Measurements from ENCODE around the gene EIF4E3. TPM values are rescaled to one million over a fixed set of nuclear protein-coding genes. Genes with fewer than 3 reads are reported as not detected.

EIF4E3 gene
- total and polyA plus RNA-seq, 2 donors (not counting 1 experiment from before 2014, with no cell fraction given) = 1.8 to 12.8 TPM

DNA sequence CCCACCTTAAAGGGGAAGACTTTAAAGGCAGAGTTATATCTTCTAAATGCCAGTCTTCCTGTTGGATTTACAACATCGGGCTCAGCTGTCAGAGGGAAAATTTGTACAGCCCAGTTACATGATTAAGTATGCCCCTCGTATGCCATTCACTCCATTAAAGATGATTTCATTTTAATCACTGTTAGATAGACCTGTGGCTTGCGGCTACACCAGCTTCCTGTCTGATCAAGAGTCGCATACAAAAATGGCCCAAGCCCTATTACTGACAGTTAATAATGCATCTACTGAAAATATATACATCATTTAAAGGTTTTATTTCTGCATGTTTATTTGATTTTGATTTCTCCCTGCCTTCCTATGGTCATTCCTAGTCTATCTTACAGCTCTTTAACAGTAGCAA lies 7.1 kb downstream of the EIF4E3 start:
- TF ChIP-seq EZH2 (IDR thresholded peaks at IDR 0.05; ENCODE audit: low read length, missing control alignments) = no peak
- TF ChIP-seq, protein P1, sequence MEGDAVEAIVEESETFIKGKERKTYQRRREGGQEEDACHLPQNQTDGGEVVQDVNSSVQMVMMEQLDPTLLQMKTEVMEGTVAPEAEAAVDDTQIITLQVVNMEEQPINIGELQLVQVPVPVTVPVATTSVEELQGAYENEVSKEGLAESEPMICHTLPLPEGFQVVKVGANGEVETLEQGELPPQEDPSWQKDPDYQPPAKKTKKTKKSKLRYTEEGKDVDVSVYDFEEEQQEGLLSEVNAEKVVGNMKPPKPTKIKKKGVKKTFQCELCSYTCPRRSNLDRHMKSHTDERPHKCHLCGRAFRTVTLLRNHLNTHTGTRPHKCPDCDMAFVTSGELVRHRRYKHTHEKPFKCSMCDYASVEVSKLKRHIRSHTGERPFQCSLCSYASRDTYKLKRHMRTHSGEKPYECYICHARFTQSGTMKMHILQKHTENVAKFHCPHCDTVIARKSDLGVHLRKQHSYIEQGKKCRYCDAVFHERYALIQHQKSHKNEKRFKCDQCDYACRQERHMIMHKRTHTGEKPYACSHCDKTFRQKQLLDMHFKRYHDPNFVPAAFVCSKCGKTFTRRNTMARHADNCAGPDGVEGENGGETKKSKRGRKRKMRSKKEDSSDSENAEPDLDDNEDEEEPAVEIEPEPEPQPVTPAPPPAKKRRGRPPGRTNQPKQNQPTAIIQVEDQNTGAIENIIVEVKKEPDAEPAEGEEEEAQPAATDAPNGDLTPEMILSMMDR (conservative IDR thresholded peaks at IDR 0.05 in 1 of 2, IDR thresholded peaks at IDR 0.05 in 1 of 2; ENCODE audit: low read depth in 1 of 2, low read length in 2 of 2) = no peak
- no peaks in the 10 kb centered on the region for H3K79me2 ChIP-seq (ENCODE audit: control insufficient read depth, insufficient read depth, low read length)
- DNase-seq (ENCODE audit: low read depth in 2 of 2) = no peak
- no peak overlapping the region for H3K27ac ChIP-seq (ENCODE audit: insufficient read depth, low read length)
- no peak overlapping the region for H2AFZ ChIP-seq (ENCODE audit: low read length)
- H3K4me2 ChIP-seq (ENCODE audit: extremely low read depth, insufficient read depth, low read length) = no peak overlapping the region
- H3K27me3 ChIP-seq (ENCODE audit: control insufficient read depth, insufficient read depth, low read length) = peaks cover 3% of the 10 kb centered on the region
- H4K20me1 ChIP-seq (ENCODE audit: control insufficient read depth, extremely low read depth, insufficient read depth, low read length) = no peaks in the 10 kb centered on the region
- H3K36me3 ChIP-seq (ENCODE audit: control insufficient read depth, insufficient read depth, low read length) = no peaks in the 10 kb centered on the region
- no peak overlapping the region for H3K9ac ChIP-seq (ENCODE audit: insufficient read depth, low read length)
- H3K4me3 ChIP-seq (replicated peaks in 1 of 4; ENCODE audit: control extremely low read depth in 1 of 4, insufficient read depth in 1 of 4, low read depth in 3 of 4, low read length in 4 of 4) = no peak overlapping the region
- H3K9me3 ChIP-seq (ENCODE audit: control insufficient read depth, insufficient read depth, low read depth, low read length) = no peaks in the 10 kb centered on the region
- H3K4me1 ChIP-seq (ENCODE audit: control insufficient read depth, extremely low read depth, insufficient read depth, low read length) = no peaks in the 10 kb centered on the region

DNA sequence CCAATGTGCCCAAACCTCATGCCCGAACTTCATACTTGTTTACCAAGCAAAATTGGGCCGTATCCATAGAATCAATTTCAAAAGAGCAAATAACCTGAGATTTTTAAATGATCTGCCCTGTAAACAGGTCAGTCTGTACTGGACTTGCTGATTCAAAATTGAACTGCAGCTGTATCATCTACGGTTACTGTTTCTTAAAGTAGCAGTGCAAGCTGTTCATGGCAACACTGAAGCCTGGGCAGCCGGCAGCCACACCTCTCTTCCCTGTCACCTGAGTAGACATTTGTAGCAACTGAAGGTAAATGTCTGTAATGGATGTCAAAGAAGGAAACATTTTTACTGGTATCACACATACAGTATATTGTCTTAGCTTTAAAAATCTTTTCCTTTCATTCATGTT lies 10.6 kb downstream of the EIF4E3 start:
- H3K4me1 ChIP-seq (ENCODE audit: control insufficient read depth, extremely low read depth, insufficient read depth, low read length) = no peaks in the 10 kb centered on the region

GRCh38 chr3:71713041-71713440 lies 12.2 kb downstream of the EIF4E3 start:
- no peak overlapping the region for H3K4me2 ChIP-seq (ENCODE audit: extremely low read depth, insufficient read depth, low read length)
- no peak overlapping the region for H3K27ac ChIP-seq (ENCODE audit: insufficient read depth, low read length)
- H3K4me1 ChIP-seq (ENCODE audit: control insufficient read depth, extremely low read depth, insufficient read depth, low read length) = no peaks in the 10 kb centered on the region
- H3K27me3 ChIP-seq (ENCODE audit: control insufficient read depth, insufficient read depth, low read length) = no peaks in the 10 kb centered on the region
- no peaks in the 10 kb centered on the region for H3K79me2 ChIP-seq (ENCODE audit: control insufficient read depth, insufficient read depth, low read length)
- no peaks in the 10 kb centered on the region for H3K9me3 ChIP-seq (ENCODE audit: control insufficient read depth, insufficient read depth, low read depth, low read length)
- H3K9ac ChIP-seq (ENCODE audit: insufficient read depth, low read length) = no peak overlapping the region
- no peak for DNase-seq (ENCODE audit: low read depth in 2 of 2)
- TF ChIP-seq EZH2 (IDR thresholded peaks at IDR 0.05; ENCODE audit: low read length, missing control alignments) = no peak
- H3K36me3 ChIP-seq (ENCODE audit: control insufficient read depth, insufficient read depth, low read length) = no peaks in the 10 kb centered on the region
- no peak overlapping the region for H2AFZ ChIP-seq (ENCODE audit: low read length)
- H3K4me3 ChIP-seq (replicated peaks in 1 of 4; ENCODE audit: control extremely low read depth in 1 of 4, insufficient read depth in 1 of 4, low read depth in 3 of 4, low read length in 4 of 4) = no peak overlapping the region
- no peaks in the 10 kb centered on the region for H4K20me1 ChIP-seq (ENCODE audit: control insufficient read depth, extremely low read depth, insufficient read depth, low read length)

More for the DNA sequence above, 10.6 kb downstream of the EIF4E3 start:
- H3K9ac ChIP-seq (ENCODE audit: insufficient read depth, low read length) = no peak overlapping the region
- no peaks in the 10 kb centered on the region for H4K20me1 ChIP-seq (ENCODE audit: control insufficient read depth, extremely low read depth, insufficient read depth, low read length)
- H3K4me3 ChIP-seq (replicated peaks in 1 of 4; ENCODE audit: control extremely low read depth in 1 of 4, insufficient read depth in 1 of 4, low read depth in 3 of 4, low read length in 4 of 4) = no peak overlapping the region
- no peak for TF ChIP-seq EZH2 (IDR thresholded peaks at IDR 0.05; ENCODE audit: low read length, missing control alignments)
- TF ChIP-seq, protein P1 (conservative IDR thresholded peaks at IDR 0.05 in 1 of 2, IDR thresholded peaks at IDR 0.05 in 1 of 2; ENCODE audit: low read depth in 1 of 2, low read length in 2 of 2) = no peak
- H3K27me3 ChIP-seq (ENCODE audit: control insufficient read depth, insufficient read depth, low read length) = no peaks in the 10 kb centered on the region
- no peaks in the 10 kb centered on the region for H3K9me3 ChIP-seq (ENCODE audit: control insufficient read depth, insufficient read depth, low read depth, low read length)
- DNase-seq (ENCODE audit: low read depth in 2 of 2) = no peak
- no peaks in the 10 kb centered on the region for H3K79me2 ChIP-seq (ENCODE audit: control insufficient read depth, insufficient read depth, low read length)
- no peak overlapping the region for H3K27ac ChIP-seq (ENCODE audit: insufficient read depth, low read length)
- H3K4me2 ChIP-seq (ENCODE audit: extremely low read depth, insufficient read depth, low read length) = no peak overlapping the region
- no peaks in the 10 kb centered on the region for H3K36me3 ChIP-seq (ENCODE audit: control insufficient read depth, insufficient read depth, low read length)
- H2AFZ ChIP-seq (ENCODE audit: low read length) = no peak overlapping the region
